ENCODE results near the gene PMPCA.

PMPCA gene

GRCh38 chr9:136416914-136417313 lies 6.5 kb downstream of the PMPCA start:
- TF ChIP-seq NFRKB (IDR thresholded peaks at IDR 0.05) = no peak
- no peak for TF ChIP-seq FOXA1 (IDR thresholded peaks at IDR 0.05)
- TF ChIP-seq FOXM1 (IDR thresholded peaks at IDR 0.05; ENCODE audit: borderline replicate concordance) = no peak
- no peak for TF ChIP-seq HDGF (IDR thresholded peaks at IDR 0.05; ENCODE audit: borderline replicate concordance)
- TF ChIP-seq LEF1 (IDR thresholded peaks at IDR 0.05; ENCODE audit: borderline replicate concordance) = no peak
- no peak for TF ChIP-seq SUZ12 (IDR thresholded peaks at IDR 0.05)
- TF ChIP-seq ARNT (IDR thresholded peaks at IDR 0.05) = no peak
- no peak for TF ChIP-seq L3MBTL2 (conservative IDR thresholded peaks at IDR 0.05)
- TF ChIP-seq TARDBP (IDR thresholded peaks at IDR 0.05) = no peak
- TF ChIP-seq ZNF384 (IDR thresholded peaks at IDR 0.05) = no peak
- TF ChIP-seq PKNOX1 (IDR thresholded peaks at IDR 0.05) = no peak
- no peak for TF ChIP-seq SP1 (IDR thresholded peaks at IDR 0.05)
- no peak for TF ChIP-seq FOXK2 (IDR thresholded peaks at IDR 0.05)
- TF ChIP-seq ELF4 (IDR thresholded peaks at IDR 0.05) = no peak
- no peak for TF ChIP-seq BHLHE40 (IDR thresholded peaks at IDR 0.05; ENCODE audit: borderline replicate concordance)
- no peak for TF ChIP-seq CTBP1 (IDR thresholded peaks at IDR 0.05; ENCODE audit: borderline replicate concordance)
- DNase-seq (ENCODE audit: extremely low spot score) = no peak
- POLR2A ChIA-PET = no interaction called here
- CTCF ChIA-PET = no interaction called here

DNA sequence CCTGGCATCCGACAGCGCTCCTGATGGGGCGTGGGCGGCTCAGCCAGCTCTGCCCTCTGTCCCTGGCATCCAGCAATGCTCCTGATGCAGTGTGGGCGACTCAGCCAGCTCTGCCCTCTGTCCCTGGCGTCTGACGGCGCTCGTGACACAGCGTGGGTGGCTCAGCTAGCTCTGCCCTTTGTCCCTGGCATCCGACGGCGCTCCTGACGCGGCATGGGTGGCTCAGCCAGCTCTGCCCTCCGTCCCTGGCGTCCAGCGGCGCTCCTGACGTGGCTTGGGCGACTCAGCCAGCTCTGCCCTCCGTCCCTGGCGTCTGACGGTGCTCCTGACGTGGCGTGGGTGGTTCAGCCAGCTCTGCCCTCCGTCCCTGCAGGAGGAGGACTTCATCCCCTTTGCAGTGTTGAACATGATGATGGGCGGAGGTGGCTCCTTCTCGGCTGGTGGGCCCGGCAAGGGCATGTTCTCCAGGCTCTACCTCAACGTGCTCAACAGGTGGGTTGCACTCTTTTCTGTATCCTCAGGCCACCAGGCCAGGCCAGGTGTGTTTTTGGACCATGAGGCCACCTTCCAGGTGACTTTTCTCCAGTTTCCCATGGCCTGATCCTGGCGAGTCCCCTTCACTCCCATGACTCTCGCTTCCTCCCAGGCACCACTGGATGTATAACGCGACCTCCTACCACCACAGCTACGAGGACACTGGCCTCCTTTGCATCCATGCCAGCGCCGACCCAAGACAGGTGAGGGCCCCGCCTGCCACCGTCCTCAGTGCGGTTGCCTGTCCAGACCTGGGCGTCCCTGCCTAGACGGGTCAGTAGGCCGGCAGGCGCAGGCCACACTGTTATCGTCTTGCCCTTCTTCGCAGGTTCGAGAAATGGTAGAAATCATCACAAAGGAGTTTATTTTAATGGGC lies 8.0 kb downstream of the PMPCA start:
- POLR2A ChIA-PET = no interaction called here
- no peak for DNase-seq (ENCODE audit: extremely low spot score)
- CTCF ChIA-PET = no interaction called here
- no peak for TF ChIP-seq PKNOX1 (IDR thresholded peaks at IDR 0.05)
- TF ChIP-seq ELF4 (IDR thresholded peaks at IDR 0.05) = no peak
- no peak for TF ChIP-seq FOXK2 (IDR thresholded peaks at IDR 0.05)
- no peak for TF ChIP-seq L3MBTL2 (conservative IDR thresholded peaks at IDR 0.05)
- no peak for TF ChIP-seq FOXM1 (IDR thresholded peaks at IDR 0.05; ENCODE audit: borderline replicate concordance)
- TF ChIP-seq NFRKB (IDR thresholded peaks at IDR 0.05) = no peak
- no peak for TF ChIP-seq CTBP1 (IDR thresholded peaks at IDR 0.05; ENCODE audit: borderline replicate concordance)
- no peak for TF ChIP-seq TARDBP (IDR thresholded peaks at IDR 0.05)
- no peak for TF ChIP-seq LEF1 (IDR thresholded peaks at IDR 0.05; ENCODE audit: borderline replicate concordance)
- no peak for TF ChIP-seq SP1 (IDR thresholded peaks at IDR 0.05)
- no peak for TF ChIP-seq ARNT (IDR thresholded peaks at IDR 0.05)

DNA sequence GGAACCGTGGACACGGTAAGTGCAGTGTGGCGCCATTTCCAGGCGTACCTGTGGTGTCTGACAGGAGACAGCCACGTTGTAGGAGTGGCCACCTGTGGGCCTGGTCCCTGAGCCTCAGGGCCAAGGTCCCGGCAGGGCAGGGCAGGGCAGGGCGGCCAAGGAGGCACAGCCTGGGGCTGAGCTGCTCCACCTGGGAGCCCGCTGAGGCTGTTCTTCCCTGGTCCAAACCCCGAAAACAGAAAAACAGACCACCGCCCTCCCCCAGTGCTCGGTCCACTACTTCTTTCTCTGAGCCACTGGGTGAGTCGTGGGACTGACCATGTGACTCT lies 8.6 kb downstream of the PMPCA start:
- POLR2A ChIA-PET = no interaction called here
- DNase-seq (ENCODE audit: extremely low spot score) = no peak
- CTCF ChIA-PET = no interaction called here
- TF ChIP-seq FOXM1 (IDR thresholded peaks at IDR 0.05; ENCODE audit: borderline replicate concordance) (no peak), CTBP1 (IDR thresholded peaks at IDR 0.05; ENCODE audit: borderline replicate concordance) (no peak), HDGF (IDR thresholded peaks at IDR 0.05; ENCODE audit: borderline replicate concordance) (no peak), ZNF384 (IDR thresholded peaks at IDR 0.05) (no peak), SP1 (IDR thresholded peaks at IDR 0.05) (no peak), SUZ12 (IDR thresholded peaks at IDR 0.05) (no peak), LEF1 (IDR thresholded peaks at IDR 0.05; ENCODE audit: borderline replicate concordance) (no peak), FOXK2 (IDR thresholded peaks at IDR 0.05) (no peak), FOXA1 (IDR thresholded peaks at IDR 0.05) (no peak), PKNOX1 (IDR thresholded peaks at IDR 0.05) (no peak), TARDBP (IDR thresholded peaks at IDR 0.05) (no peak), L3MBTL2 (conservative IDR thresholded peaks at IDR 0.05) (no peak), BHLHE40 (IDR thresholded peaks at IDR 0.05; ENCODE audit: borderline replicate concordance) (no peak), ELF4 (IDR thresholded peaks at IDR 0.05) (no peak), ARNT (IDR thresholded peaks at IDR 0.05) (no peak), NFRKB (IDR thresholded peaks at IDR 0.05) (no peak)

DNA sequence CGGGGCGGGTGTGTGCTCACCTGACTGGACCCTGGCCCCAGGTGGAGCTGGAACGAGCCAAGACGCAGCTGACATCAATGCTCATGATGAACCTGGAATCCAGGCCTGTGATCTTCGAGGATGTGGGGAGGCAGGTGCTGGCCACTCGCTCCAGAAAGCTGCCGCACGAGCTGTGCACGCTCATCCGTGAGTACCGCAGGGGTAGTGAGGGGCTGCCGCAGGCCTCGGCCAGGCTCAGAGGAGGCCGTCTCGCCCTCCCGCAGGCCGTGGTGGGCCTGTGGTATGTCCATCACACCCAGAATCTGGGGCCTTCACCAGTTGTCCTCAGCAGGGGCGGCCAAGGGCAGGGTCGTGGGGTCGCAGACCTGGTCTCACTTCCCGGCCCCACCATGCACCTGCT lies 11.3 kb downstream of the PMPCA start:
- DNase-seq (ENCODE audit: extremely low spot score) = no peak
- POLR2A ChIA-PET = no interaction called here
- TF ChIP-seq L3MBTL2 (conservative IDR thresholded peaks at IDR 0.05) (no peak), LEF1 (IDR thresholded peaks at IDR 0.05; ENCODE audit: borderline replicate concordance) (no peak), PKNOX1 (IDR thresholded peaks at IDR 0.05) (no peak), FOXA1 (IDR thresholded peaks at IDR 0.05) (no peak), ELF4 (IDR thresholded peaks at IDR 0.05) (no peak), TARDBP (IDR thresholded peaks at IDR 0.05) (no peak), NFRKB (IDR thresholded peaks at IDR 0.05) (no peak), ARNT (IDR thresholded peaks at IDR 0.05) (no peak), BHLHE40 (IDR thresholded peaks at IDR 0.05; ENCODE audit: borderline replicate concordance) (no peak), SP1 (IDR thresholded peaks at IDR 0.05) (no peak), CTBP1 (IDR thresholded peaks at IDR 0.05; ENCODE audit: borderline replicate concordance) (no peak), ZNF384 (IDR thresholded peaks at IDR 0.05) (no peak), FOXM1 (IDR thresholded peaks at IDR 0.05; ENCODE audit: borderline replicate concordance) (no peak), FOXK2 (IDR thresholded peaks at IDR 0.05) (no peak), HDGF (IDR thresholded peaks at IDR 0.05; ENCODE audit: borderline replicate concordance) (no peak)
- CTCF ChIA-PET = no interaction called here

DNA sequence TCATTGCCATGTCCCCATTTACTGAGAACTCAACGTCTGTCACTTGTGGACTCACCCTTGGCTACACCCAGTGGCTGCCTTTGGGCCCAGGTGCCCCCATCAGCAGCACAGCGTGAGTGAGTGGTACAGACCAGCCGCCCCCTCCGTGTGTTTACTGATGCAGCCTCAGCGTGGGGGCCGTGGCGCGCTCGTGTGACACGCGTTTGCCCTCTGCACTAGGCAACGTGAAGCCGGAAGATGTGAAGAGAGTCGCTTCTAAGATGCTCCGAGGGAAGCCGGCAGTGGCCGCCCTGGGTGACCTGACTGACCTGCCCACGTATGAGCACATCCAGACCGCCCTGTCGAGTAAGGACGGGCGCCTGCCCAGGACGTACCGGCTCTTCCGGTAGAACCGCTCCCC lies 12.4 kb downstream of the PMPCA start:
- no peak for DNase-seq (ENCODE audit: extremely low spot score)
- ChIA-PET CTCF (no interaction called here), POLR2A (interaction anchor here (1.4 kb wide), 1 partner anchor 12 kb away, joined by 3 read pairs; no protein-coding TSS in a partner anchor)
- TF ChIP-seq NFRKB (IDR thresholded peaks at IDR 0.05) (no peak), HDGF (IDR thresholded peaks at IDR 0.05; ENCODE audit: borderline replicate concordance) (no peak), CTBP1 (IDR thresholded peaks at IDR 0.05; ENCODE audit: borderline replicate concordance) (no peak), SUZ12 (IDR thresholded peaks at IDR 0.05) (no peak), FOXK2 (IDR thresholded peaks at IDR 0.05) (no peak), ZNF384 (IDR thresholded peaks at IDR 0.05) (no peak), ARNT (IDR thresholded peaks at IDR 0.05) (no peak), FOXM1 (IDR thresholded peaks at IDR 0.05; ENCODE audit: borderline replicate concordance) (no peak), SP1 (IDR thresholded peaks at IDR 0.05) (no peak), BHLHE40 (IDR thresholded peaks at IDR 0.05; ENCODE audit: borderline replicate concordance) (no peak), ELF4 (IDR thresholded peaks at IDR 0.05) (no peak), PKNOX1 (IDR thresholded peaks at IDR 0.05) (no peak), L3MBTL2 (conservative IDR thresholded peaks at IDR 0.05) (no peak), TARDBP (IDR thresholded peaks at IDR 0.05) (no peak), FOXA1 (IDR thresholded peaks at IDR 0.05) (no peak), LEF1 (IDR thresholded peaks at IDR 0.05; ENCODE audit: borderline replicate concordance) (no peak)

Measured in HEK293T (cell line).